Stimulated activated CD8-positive, alpha-beta memory T cell treated with anti-CD3 and anti-CD28 coated beads, Interleukin-12 subunit alpha, Interleukin-12 subunit beta, amount 100 ng/mL, for 4 hours (primary cell): ENCODE measurements around the gene FKRP.
A peak's percentile ranks its signal among the peaks of the same experiment; 100 is the strongest.
"Not testable (repeated sequence)": the region's sequence is repeated elsewhere in the genome, so short reads cannot be mapped to it uniquely, and the experiment has no call there.

Experiments
- DNase-seq: peaks from one replicate; pipeline ENCODE4 v3.0.0-alpha.2; 2020; ENCODE audit warnings: low read depth

The FKRP gene

DNA sequence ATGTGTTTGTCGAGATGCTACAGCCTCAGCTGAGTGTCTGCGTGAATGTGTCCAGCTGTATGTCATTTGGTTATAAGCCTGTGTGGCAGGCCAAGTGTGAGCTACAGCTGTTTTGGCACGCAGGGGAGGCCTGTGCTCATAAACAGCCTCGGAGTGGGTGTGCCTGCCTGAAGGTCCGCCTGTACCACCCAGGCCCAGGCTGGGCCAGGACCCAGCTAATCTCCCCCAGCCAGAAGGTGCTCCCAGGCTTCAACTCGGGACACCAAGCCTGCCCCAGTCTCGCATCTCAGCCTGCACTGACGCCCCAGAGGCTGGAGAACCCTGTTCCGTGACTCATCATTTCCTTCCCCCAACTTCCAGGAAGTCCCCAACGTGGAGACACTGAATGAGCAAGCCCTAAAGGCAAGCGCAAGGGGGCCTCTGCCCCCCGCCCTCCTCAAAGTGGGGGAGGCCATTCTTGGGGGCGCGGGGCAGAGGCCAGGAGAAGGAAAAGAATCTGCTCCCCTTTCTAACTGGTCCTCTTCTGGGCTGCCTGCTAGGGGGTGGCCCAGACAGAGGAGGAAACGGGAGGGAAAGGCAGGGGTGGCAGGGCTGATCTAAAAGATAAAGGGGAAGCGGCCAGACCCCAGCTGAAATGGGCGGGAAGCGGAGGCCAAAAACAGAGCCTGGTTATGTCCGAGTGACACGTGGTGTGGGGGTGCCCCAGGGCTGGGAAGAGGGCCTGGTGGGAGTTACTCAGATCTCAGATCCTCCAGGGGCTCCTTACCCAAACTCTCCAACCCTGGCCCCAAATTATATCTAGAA lies 40.6 kb downstream of the FKRP start:
- DNase-seq: peak; percentile 74

DNA sequence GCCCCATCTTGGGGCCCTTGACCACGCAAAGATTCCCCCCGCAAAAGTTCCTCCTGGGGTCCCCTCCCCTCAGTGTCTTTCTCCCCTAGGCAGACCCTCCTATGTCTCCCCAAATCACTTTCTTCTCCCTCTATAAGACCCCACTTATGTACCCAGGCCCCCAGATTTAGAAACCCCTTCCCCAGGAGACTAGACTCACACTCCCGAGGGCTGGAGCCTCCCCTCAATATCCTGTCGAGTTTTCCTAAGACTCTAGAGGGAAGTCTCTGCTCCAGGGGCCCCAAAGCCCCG lies 41.1 kb downstream of the FKRP start:
- DNase-seq: no peak

DNA sequence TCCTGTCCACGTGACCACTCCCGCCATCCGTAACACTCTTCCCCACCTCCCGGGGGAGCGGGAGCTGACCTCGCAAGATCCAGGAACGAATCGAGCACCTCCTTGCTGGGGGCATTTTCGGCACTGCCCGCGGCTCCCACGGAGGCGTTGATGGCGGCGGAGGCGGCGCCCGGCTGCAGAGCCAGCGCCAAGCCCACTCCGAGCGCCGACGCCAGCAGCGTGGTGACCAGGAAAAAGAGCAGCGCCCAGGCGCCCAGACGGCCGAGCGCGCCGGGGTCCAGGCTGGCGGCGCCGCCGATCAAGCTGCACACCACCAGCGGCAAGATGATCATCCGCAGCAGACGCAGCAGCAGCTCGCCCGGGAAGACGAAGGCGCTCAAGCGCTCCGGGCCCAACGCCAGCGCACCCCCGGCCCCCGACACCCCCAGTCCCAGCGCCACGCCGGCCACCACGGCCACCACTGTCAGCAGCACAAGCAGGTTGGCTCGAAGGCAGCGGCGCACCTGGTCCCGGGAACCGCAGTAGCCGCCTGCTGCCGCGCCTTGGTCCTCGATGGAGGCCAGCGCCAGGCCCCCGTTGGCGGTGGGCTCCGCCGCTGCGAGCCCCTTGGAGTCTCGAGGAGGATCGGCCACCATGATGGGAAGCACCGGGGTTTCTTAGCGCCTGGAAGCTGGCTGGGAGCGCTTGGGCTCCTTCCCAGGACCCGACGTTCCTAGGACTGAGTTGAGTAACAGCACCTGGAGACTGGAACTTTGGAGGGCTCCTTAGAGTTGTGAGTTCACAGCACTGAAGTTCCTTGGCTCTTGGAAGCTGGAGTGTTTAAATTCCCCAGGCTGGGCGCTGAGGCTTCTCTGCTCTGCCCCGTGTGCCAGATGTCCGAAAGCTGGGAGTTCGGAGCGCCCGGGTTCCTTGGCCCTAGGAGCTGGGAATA lies 41.7 kb downstream of the FKRP start:
- DNase-seq: no peak

DNA sequence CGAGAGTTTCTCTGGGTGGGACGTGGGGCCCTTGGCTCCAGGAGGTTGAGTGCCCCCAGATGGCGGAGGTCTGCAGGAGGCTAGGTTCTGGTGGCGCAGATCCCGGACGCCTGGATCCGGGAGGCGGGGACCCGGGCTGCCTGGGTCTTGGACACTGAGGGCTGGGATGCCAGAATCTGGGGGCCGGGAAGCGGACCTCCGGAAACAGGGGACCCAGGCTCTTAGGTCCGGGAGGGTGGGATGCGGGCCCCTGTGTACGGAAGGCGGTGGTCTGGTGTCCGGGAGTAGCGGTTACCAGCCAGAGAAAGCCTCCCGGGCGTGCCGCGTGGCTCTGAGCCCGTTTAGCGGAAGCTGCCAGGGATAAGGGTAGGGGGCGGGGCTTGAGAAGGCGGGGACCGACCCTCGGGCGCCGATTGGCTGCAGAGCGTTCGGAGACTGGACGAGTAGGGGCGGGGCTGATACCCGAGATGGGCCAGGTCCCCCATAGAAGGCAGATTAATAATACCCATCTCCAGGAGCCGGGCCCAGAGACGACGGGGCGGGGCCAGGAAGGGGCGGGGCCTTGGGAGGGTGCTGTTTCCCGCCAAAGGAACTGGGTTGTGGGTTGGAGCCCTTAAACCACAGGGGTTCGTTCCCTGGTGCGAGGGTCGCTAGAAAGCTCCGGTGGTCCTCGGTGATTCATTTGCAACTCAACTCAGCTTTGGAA lies 42.6 kb downstream of the FKRP start, which contains the start of gene SLC1A5:
TSS of gene SLC1A5 (minus strand) at position 333 of the 706 bp plus-strand sequence. CDS start 629 bp downstream, outside the sequence.
- DNase-seq: peak; percentile 95

DNA sequence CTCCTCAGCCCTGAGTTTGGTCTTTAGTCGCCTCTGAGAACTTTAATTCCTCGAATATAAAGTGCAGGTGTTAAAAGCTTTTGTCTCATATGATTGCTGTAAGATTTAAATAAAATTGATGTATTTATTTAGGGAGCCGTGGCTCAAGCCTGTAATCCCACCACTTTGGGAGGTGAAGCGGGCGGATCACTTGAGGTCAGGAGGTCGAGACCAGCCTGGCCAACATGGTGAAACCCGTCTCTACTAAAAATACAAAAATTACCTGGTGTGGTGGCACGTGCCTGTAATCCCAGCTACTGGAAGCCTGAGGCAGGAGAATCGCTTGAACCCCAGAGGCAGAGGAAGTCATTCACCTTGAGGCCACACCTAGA lies 43.1 kb downstream of the FKRP start:
- DNase-seq: no peak

DNA sequence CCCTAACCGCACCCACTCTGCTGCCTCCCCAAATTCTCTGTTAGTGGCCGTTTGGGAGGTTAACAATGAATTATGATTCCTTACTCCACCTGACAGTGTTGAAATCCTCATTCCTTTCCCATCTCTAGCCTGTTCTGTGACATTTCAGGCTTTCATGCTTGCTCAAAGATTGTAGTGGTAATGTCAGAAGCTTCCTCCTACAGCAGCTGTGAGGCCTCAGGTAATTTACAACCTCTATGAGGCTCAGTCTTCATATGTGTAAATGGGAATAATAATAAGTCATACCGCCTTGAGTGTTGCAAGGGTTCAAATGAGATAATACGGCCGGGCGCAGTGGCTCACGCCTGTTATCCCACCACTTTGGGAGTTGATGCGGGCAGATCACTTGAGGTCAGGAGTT lies 43.5 kb downstream of the FKRP start:
- DNase-seq: no peak

DNA sequence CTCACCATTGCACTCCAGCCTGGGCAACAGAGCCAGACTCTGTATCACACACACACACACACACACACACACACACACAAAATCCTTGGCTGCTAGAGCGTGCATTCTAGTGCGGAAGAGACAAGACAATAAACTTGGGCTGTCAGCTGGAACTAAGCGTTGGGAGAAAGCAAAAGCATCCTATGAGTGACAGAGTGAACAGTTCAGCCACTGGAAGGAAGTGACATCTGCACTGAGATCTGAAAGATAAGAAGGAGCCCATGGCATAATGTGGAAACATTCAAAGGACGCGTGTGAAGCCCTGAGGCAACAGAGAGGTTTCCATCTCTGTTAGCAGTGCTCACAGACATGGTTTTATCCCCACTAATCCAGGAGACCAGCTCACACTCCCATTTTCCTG lies 46.1 kb downstream of the FKRP start:
- DNase-seq: no peak

DNA sequence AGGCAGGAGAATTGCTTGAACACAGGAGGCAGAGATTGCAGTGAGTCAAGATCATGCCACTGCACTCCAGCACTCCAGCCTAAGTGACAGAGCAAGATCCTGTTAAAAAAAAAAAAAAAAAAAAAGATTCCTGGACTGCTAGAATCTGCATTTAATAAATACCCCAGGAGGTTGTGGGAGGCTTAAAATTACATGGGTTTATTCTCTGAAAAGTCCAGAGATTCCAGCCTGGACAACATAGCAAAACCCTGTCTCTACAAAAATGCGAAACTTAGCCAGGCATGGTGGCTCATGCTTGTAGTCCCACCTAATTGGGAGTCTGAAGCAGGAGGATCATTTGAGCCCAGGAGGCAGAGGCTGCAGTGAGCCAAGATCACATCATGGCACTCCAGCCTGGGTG lies 52.0 kb downstream of the FKRP start:
- DNase-seq: no peak

DNA sequence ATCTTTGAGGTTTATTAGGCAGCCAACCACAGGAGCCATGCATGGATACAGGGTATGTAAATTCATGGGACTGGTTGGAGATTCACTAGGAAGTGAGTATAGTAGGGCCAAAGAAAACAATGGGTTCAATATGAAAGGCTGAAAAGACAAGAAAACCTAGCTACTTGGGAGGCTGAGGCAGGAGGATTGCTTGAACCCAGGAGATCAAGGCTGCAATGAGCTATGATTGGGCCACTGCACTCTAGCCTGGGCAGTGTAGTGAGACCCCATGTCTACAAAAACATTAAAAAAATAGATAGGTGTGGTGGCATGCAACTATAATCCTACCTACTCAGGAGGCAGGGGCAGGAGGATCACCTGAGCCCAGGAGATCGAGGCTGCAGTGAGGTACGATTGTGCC lies 52.9 kb downstream of the FKRP start:
- DNase-seq: no peak

DNA sequence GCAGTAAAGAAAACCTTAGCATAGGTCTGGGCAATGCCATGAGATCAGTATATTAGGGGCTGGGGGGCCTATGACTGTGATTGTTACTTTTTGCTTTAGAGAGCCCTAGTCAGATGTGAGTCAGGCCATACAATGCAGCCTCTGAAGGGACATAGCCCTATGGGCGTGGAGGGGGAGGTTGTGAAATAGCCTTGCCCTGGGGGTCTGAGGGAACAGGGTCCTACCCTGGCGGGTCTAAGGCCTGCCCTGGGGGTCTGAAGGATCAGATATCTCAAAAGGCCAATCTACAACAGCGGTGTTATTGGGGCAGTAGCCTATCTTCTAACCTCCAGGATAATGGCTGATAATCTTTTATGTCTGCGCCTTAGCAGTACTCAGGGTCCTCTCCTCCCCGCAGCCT lies 56.3 kb downstream of the FKRP start:
- no peak for DNase-seq

DNA sequence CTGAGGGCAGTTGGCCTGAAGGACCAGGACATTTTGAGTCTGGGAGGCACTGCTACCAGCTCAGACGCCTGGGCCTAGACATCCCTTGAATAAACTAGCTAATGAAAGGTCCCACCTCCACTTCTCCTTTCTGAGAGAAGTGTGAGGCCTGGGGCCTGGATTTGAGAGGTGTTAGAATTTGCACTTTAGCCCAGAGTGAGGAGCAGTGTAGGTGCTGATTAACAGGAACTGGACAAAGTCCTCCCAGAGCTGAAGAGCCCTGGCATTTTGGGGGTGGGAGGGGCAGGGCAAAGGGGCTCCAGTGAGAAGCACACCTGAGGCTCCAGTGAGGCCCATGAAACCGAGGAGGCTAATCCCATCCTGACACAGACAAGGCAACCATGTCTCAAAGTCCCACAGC lies 57.7 kb downstream of the FKRP start:
- DNase-seq: no peak

DNA sequence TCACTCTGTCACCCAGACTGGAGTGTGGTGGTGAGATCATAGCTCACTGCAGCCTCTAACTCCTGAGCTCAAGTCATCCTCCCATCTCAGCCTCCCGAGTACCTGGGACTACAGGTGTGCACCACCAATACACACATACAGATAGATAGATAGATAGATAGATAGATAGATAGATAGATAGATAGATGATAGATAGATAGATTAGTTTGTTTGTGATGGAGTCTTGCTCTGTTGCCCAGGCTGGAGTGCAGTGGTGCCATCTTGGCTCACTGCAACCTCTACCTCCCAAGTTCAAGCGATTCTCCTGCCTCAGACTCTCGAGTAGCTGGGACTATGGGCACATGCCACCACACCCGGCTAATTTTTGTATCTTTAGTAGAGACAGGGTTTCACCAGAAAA lies 58.6 kb downstream of the FKRP start:
- not testable (repeated sequence) for DNase-seq

DNA sequence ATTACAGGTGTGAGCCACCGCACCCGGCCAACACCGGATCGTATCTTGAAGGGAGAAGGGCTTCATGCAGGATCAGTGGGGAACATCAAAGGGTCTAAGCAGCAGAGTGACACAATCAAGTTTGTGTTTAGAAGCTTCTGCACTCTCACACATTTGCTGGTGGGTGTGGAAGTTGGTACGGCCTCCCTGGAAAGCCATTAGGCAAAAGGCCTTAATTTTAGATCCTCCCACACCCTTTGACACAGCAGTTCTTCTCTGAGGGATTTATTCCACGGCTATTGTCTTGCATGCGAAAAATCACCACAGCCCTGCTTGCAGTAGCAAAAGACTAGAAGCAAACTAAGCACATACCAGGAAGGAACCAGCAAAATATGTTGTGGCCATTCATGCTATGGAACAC lies 60.8 kb downstream of the FKRP start:
- DNase-seq: no peak
